Glutamatergic neuron (in vitro differentiated cells): ENCODE measurements around the gene LMF1. TPM values are rescaled to one million over a fixed set of nuclear protein-coding genes. Genes with fewer than 3 reads are reported as not detected.

ENCODE experiments used
- DNase-seq: peaks from one replicate; pipeline ENCODE4 v3.0.0; 2022
- H3K27ac Mint-ChIP-seq: one replicate; pipeline ENCODE4 v1.8.0; 2020; ENCODE audit warnings: mild to moderate bottlenecking, mixed read lengths, inconsistent platforms; ENCODE audit not compliant: unreplicated experiment
- H3K27me3 Mint-ChIP-seq: one replicate; pipeline ENCODE4 v1.8.0; 2020; ENCODE audit warnings: mild to moderate bottlenecking, moderate library complexity, mixed read lengths, inconsistent platforms; ENCODE audit not compliant: unreplicated experiment
- H3K36me3 Mint-ChIP-seq: one replicate; pipeline ENCODE4 v1.8.0; 2020; ENCODE audit warnings: mild to moderate bottlenecking, mixed read lengths, inconsistent platforms; ENCODE audit not compliant: unreplicated experiment
- H3K4me1 Mint-ChIP-seq: one replicate; pipeline ENCODE4 v1.8.0; 2020; ENCODE audit warnings: mild to moderate bottlenecking, low read depth, mixed read lengths, inconsistent platforms; ENCODE audit not compliant: unreplicated experiment
- H3K4me3 Mint-ChIP-seq: one replicate; pipeline ENCODE4 v1.8.0; 2020; ENCODE audit warnings: mild to moderate bottlenecking, mixed read lengths, inconsistent platforms; ENCODE audit not compliant: unreplicated experiment
- H3K9me3 Mint-ChIP-seq: one replicate; pipeline ENCODE4 v1.8.0; 2020; ENCODE audit warnings: mild to moderate bottlenecking, moderate library complexity, mixed read lengths, inconsistent platforms; ENCODE audit not compliant: unreplicated experiment
- CTCF ChIP-seq: fragments of 200-600 bp; sonication (generic); IDR thresholded peaks from one replicate; pipeline ENCODE4 v1.5.0; 2021; ENCODE audit not compliant: partially characterized antibody, unreplicated experiment
- total RNA-seq: library from RNA; stranded (reverse); fragmentation: NEBNext Ultra II Directional; extraction: Animal tissue kit (Norgen Biotek cat#: 25700); gene quantifications from one replicate; pipeline ENCODE4 v1.2.1, GENCODE V29; 2021; ENCODE audit not compliant: unreplicated experiment

Gene LMF1
- total RNA-seq, 1 donor from 2014 or later, result 17.4 TPM

DNA sequence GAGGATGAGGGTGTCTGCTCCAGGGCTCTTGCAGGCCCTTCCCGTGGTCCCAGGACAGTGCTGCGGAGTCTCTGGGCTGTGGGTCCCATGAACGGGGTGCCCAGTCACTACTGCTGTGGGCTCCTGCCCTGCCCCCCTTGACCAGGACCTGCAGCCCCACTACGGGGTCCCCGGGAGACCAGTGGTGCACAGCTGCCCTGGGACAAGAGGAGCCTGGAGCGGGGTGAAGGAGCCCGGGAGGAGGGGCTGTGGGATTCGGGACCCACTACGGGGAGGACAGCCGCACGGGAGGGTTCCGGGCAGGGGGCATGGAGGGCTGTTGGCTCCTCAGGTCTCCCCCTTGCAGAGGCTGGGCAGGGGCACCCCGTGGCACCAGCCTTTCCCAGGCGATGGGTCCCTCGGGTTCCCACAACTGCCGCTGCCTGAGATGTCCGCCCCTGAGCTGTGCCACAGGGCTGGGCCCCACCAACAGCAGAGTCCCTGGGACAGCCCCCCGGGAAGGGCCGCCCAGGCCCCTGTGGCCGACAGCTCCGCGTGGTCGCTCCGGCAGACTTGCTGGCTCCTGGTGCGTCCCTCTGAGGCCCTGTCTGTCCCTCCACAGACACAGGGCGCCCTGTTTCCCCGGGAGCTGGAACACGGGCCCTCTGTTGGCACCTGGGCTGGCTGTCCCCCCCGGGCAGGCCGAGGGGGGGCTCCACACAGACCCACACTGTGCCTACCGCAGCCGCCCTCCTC, 118.2 kb downstream of the LMF1 start:
- Mint-ChIP-seq H3K36me3 (peaks cover 14% of the 10 kb centered on the region), H3K4me3 (no peak overlapping the region), H3K4me1 (no peaks in the 10 kb centered on the region), H3K9me3 (peaks cover 24% of the 10 kb centered on the region), H3K27me3 (peaks cover 23% of the 10 kb centered on the region), H3K27ac (no peak overlapping the region)
- no peak for TF ChIP-seq CTCF
- no peak for DNase-seq

DNA sequence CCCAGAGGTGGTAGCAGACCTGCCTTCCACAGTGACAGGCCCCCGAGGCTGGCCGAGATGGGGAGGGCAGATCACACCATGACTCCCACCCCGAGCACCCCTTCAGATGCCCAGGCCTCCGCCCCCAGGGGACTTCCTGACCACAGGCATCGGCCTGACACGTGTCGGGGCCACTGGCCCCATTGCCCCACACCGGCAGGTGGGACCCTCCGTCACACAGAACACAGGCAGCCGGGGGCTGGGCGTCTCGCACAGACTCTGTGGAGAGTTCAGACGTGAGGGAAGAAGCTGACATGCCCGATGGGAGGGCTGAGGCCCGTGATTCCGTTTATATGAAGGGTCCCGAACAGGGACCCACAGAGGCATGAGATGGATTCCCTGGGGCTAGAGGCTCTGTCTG, 118.9 kb downstream of the LMF1 start:
- H3K4me1 Mint-ChIP-seq, result no peaks in the 10 kb centered on the region
- H3K4me3 Mint-ChIP-seq, result no peak overlapping the region

DNA sequence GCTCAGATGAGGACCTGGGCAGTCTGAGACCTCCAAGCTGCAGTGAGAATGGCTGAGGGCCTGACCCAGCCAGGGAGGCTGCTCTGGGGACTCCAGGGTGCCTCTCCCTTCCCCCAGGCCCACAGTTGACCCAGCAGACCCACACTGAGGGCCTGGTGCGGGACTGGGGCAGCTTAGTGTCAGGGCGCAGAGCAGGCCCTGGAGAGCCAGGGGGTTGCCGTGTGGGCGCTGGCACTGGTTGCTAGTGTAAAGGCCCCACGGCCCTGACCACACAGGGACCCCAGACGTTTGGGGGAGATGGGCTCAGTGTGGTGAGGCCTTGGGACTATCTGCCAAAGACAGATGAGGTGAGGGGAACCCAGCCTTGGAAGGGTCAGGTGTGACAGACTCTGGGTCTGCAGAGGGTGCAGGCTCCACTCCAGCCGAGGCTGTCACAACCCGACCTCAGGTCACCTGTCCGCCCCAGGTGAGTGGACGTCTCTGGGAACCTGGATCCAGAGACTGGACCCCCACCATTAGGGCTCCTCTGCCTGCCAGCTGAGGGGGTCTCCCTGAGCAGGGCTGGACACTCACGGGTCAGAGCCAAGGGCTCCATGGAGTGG, 119.5 kb downstream of the LMF1 start:
- Mint-ChIP-seq H3K4me1 (no peaks in the 10 kb centered on the region), H3K4me3 (no peak overlapping the region), H3K27me3 (peaks cover 27% of the 10 kb centered on the region), H3K9me3 (peaks cover 21% of the 10 kb centered on the region), H3K27ac (no peak overlapping the region), H3K36me3 (peaks cover 14% of the 10 kb centered on the region)
- no peak for TF ChIP-seq CTCF
- no peak for DNase-seq

More for the DNA sequence above, 118.9 kb downstream of the LMF1 start:
- no peak for DNase-seq
- Mint-ChIP-seq H3K27me3 (peaks cover 27% of the 10 kb centered on the region), H3K27ac (no peak overlapping the region), H3K9me3 (peaks cover 23% of the 10 kb centered on the region), H3K36me3 (peaks cover 14% of the 10 kb centered on the region)
- TF ChIP-seq CTCF, result no peak

- Mint-ChIP-seq H3K9me3 (peaks cover 24% of the 10 kb centered on the region), H3K4me3 (no peak overlapping the region), H3K36me3 (peaks cover 18% of the 10 kb centered on the region), H3K27me3 (peaks cover 29% of the 10 kb centered on the region), H3K27ac (peak overlapping the region; percentile 62), H3K4me1 (no peaks in the 10 kb centered on the region)
- no peak for TF ChIP-seq CTCF
- DNase-seq, result no peak
These were observed 120.1 kb downstream of the LMF1 start for GRCh38 chr16:850668-851067.
